Erythroblast (primary cell): Measurements from ENCODE around the gene ANKRD34C.

Experiments used
- GATA1 ChIP-seq: IDR thresholded peaks from 2 replicates; pipeline ENCODE4 v1.6.1; 2011; ENCODE audit warnings: low read depth, mild to moderate bottlenecking, control low read depth, low read length, moderate library complexity
- POLR2A ChIP-seq: IDR thresholded peaks from 2 replicates; pipeline ENCODE4 v1.6.1; 2011; ENCODE audit warnings: mild to moderate bottlenecking, low read length

DNA sequence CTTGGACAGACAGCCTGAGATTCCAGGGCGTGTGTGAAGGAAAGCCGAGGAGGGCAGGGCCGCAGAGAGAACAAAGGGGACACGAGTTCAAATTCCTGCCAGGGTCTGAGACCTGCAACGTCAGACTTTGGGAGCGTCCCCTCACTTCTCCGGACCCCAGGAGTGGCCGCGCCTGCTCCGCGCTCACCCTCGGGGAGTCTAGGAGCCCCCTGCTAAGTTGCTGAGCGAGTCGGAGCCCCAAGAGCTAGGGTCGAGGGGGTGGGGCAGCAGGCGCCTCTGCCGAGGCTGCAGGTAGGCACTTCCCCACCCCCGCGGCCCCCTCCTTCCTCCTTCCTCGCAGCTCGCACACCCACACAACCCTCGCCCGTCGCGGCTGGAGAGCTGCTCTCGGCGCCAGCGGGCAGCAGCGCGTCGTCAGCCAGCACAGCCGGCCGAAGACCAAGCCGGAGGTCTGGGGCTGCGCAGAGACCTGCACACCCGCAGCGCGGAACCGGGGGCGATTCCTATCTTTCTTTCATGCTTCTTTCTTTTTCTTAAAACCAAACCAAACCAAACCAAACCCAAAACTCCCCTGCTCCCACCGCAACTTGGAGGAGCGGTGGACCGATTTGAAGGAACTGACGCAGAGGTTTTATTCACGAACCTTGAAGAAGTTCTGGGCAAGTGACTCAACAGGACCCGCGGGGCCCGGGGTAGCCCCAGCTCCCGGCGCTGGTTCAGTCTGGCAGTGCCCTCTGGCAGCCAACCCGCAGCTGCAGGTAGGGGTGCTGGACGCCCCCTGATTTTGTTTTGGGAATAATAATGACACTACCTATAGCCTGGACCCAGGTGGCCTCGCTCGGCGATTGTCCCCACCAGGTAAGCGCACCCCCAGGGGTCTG is at the start of gene ANKRD34C:
- no peak for TF ChIP-seq POLR2A
- no peak for TF ChIP-seq GATA1
